ENCODE data around the gene LDB3.

The LDB3 gene

DNA sequence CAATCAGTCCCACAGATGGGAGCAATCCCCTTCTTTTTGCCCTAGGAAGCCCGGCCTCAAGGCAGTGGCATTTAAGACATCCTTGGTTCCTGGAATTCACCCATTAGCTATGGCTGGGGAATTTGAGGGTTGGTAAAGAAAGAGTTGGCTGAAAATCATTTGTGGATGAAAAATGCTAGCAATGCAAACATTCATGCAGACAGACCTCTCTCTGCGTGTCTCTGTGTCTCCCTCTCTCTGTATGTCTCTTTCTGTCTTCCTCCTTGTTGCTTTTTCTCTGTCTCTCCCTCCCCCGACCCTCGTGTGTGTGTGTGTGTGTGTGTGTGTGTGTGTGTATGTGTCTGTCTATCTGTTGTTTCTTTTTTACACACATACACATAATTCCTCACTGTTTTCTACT, 19.4 kb downstream of the LDB3 start:
- no peak overlapping the region for H3K4me3 ChIP-seq (ENCODE audit: control insufficient read depth in 1 of 7, extremely low read depth in 1 of 7, insufficient read depth in 4 of 7, low read depth in 2 of 7, low read length in 6 of 7)
- H3K4me1 ChIP-seq (ENCODE audit: control extremely low read depth in 1 of 4, control insufficient read depth in 4 of 4, insufficient read depth in 4 of 4, low read length in 3 of 4), result peaks cover 0 to 6% (median 0%) of the 10 kb centered on the region in 4 experiments
- no peak for DNase-seq
- ChIA-PET POLR2A (no interaction called here), CTCF (interaction anchor here (0.6 to 3.3 kb wide), 3 partner anchors 8 to 787 kb away, joined by 3 to 23 read pairs (median 11); no protein-coding TSS in a partner anchor)
- peaks cover 0 to 20% (median 1%) of the 10 kb centered on the region in 5 experiments for H3K27me3 ChIP-seq (replicated peaks in 2 of 5; ENCODE audit: control insufficient read depth in 4 of 5, insufficient read depth in 5 of 5, low read length in 4 of 5)
- WGBS (ENCODE audit: insufficient coverage), result 100% methylated on average over 1 of the region's 4 CpGs
- H3K9me3 ChIP-seq (ENCODE audit: control extremely low read depth in 1 of 5, control insufficient read depth in 4 of 5, insufficient read depth in 2 of 5, low read depth in 1 of 5, low read length in 4 of 5), result no peaks in the 10 kb centered on the region
- H3K36me3 ChIP-seq (ENCODE audit: control insufficient read depth in 4 of 4, insufficient read depth in 4 of 4, low read length in 3 of 4), result no peaks in the 10 kb centered on the region
- no peak overlapping the region for H3K27ac ChIP-seq (ENCODE audit: insufficient read depth in 1 of 2, low read depth in 1 of 2, low read length in 2 of 2, poor library complexity in 1 of 2, severe bottlenecking in 2 of 2)

GRCh38 chr10:86688398-86688921, 20.1 kb downstream of the LDB3 start:
- Histone ChIP-seq H3K27ac (ENCODE audit: insufficient read depth in 1 of 2, low read depth in 1 of 2, low read length in 2 of 2, poor library complexity in 1 of 2, severe bottlenecking in 2 of 2) (no peak overlapping the region), H3K36me3 (ENCODE audit: control insufficient read depth in 4 of 4, insufficient read depth in 4 of 4, low read length in 3 of 4) (no peaks in the 10 kb centered on the region), H3K4me1 (ENCODE audit: control extremely low read depth in 1 of 4, control insufficient read depth in 4 of 4, insufficient read depth in 4 of 4, low read length in 3 of 4) (peaks cover 0 to 6% (median 0%) of the 10 kb centered on the region in 4 experiments), H3K9me3 (ENCODE audit: control extremely low read depth in 1 of 5, control insufficient read depth in 4 of 5, insufficient read depth in 2 of 5, low read depth in 1 of 5, low read length in 4 of 5) (no peaks in the 10 kb centered on the region), H3K27me3 (replicated peaks in 2 of 5; ENCODE audit: control insufficient read depth in 4 of 5, insufficient read depth in 5 of 5, low read length in 4 of 5) (peaks cover 0 to 17% (median 0%) of the 10 kb centered on the region in 5 experiments), H3K4me3 (ENCODE audit: control insufficient read depth in 1 of 7, extremely low read depth in 1 of 7, insufficient read depth in 4 of 7, low read depth in 2 of 7, low read length in 6 of 7) (peak overlapping the region in 1 of 7 experiments; percentile 14)
- POLR2A ChIA-PET, result no interaction called here
- WGBS (ENCODE audit: insufficient coverage), result 34% methylated on average over 8 of the region's 8 CpGs
- CTCF ChIA-PET, result interaction anchor here (1.0 to 3.1 kb wide), 5 partner anchors 10 to 211 kb away, joined by 3 to 23 read pairs (median 3); no protein-coding TSS in a partner anchor
- peak; percentile 69 to 81 (median 80) for DNase-seq

GRCh38 chr10:86689146-86689545, 20.8 kb downstream of the LDB3 start:
- Histone ChIP-seq H3K27me3 (replicated peaks in 2 of 5; ENCODE audit: control insufficient read depth in 4 of 5, insufficient read depth in 5 of 5, low read length in 4 of 5) (peaks cover 0 to 14% (median 0%) of the 10 kb centered on the region in 5 experiments), H3K36me3 (ENCODE audit: control insufficient read depth in 4 of 4, insufficient read depth in 4 of 4, low read length in 3 of 4) (no peaks in the 10 kb centered on the region), H3K4me1 (ENCODE audit: control extremely low read depth in 1 of 4, control insufficient read depth in 4 of 4, insufficient read depth in 4 of 4, low read length in 3 of 4) (peaks cover 0 to 6% (median 0%) of the 10 kb centered on the region in 4 experiments), H3K27ac (ENCODE audit: insufficient read depth in 1 of 2, low read depth in 1 of 2, low read length in 2 of 2, poor library complexity in 1 of 2, severe bottlenecking in 2 of 2) (no peak overlapping the region), H3K9me3 (ENCODE audit: control extremely low read depth in 1 of 5, control insufficient read depth in 4 of 5, insufficient read depth in 2 of 5, low read depth in 1 of 5, low read length in 4 of 5) (no peaks in the 10 kb centered on the region), H3K4me3 (ENCODE audit: control insufficient read depth in 1 of 7, extremely low read depth in 1 of 7, insufficient read depth in 4 of 7, low read depth in 2 of 7, low read length in 6 of 7) (no peak overlapping the region)
- no peak for DNase-seq
- ChIA-PET POLR2A (no interaction called here), CTCF (interaction anchor here (0.5 to 3.1 kb wide), 10 partner anchors 10 to 287 kb away, joined by 3 to 23 read pairs (median 4); no protein-coding TSS in a partner anchor)
- 93% methylated on average over 11 of the region's 13 CpGs for WGBS (ENCODE audit: insufficient coverage)

GRCh38 chr10:86690231-86690630, 21.9 kb downstream of the LDB3 start:
- Histone ChIP-seq H3K36me3 (ENCODE audit: control insufficient read depth in 4 of 4, insufficient read depth in 4 of 4, low read length in 3 of 4) (no peaks in the 10 kb centered on the region), H3K27ac (ENCODE audit: insufficient read depth in 1 of 2, low read depth in 1 of 2, low read length in 2 of 2, poor library complexity in 1 of 2, severe bottlenecking in 2 of 2) (no peak overlapping the region), H3K27me3 (replicated peaks in 2 of 5; ENCODE audit: control insufficient read depth in 4 of 5, insufficient read depth in 5 of 5, low read length in 4 of 5) (peaks cover 0 to 10% (median 0%) of the 10 kb centered on the region in 5 experiments), H3K4me3 (ENCODE audit: control insufficient read depth in 1 of 7, extremely low read depth in 1 of 7, insufficient read depth in 4 of 7, low read depth in 2 of 7, low read length in 6 of 7) (no peak overlapping the region), H3K4me1 (ENCODE audit: control extremely low read depth in 1 of 4, control insufficient read depth in 4 of 4, insufficient read depth in 4 of 4, low read length in 3 of 4) (peaks cover 0 to 6% (median 0%) of the 10 kb centered on the region in 4 experiments), H3K9me3 (ENCODE audit: control extremely low read depth in 1 of 5, control insufficient read depth in 4 of 5, insufficient read depth in 2 of 5, low read depth in 1 of 5, low read length in 4 of 5) (no peaks in the 10 kb centered on the region)
- no peak for DNase-seq
- POLR2A ChIA-PET, result no interaction called here
- CTCF ChIA-PET, result interaction anchor here (1.0 to 3.1 kb wide), 7 partner anchors 9 to 210 kb away, joined by 3 to 23 read pairs (median 4); no protein-coding TSS in a partner anchor
- whole genome bisulfite sequencing (ENCODE audit: insufficient coverage), result 92% methylated on average over 5 of the region's 5 CpGs

DNA sequence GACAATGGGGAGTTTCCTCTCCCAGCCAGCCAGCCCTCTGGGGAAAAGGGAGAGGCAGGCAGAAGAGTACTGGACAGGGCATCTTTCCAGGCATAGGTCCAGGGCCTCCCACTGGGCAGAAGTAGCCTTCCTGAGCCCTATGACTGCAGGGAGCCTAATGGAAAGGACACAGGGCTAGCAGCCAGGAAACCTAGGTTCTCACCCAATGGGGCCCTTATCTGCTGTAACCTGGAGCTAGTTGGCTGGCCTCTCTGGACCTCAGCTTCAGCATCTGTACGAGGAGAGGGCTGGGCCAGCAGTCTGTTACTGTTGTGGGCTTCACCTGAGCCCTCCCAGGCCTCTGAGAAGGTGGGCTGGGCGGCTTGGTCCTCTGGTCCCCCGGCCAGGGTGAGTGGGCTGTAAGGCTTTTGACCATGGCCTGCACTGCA, 22.4 kb downstream of the LDB3 start:
- no peak for DNase-seq
- WGBS (ENCODE audit: insufficient coverage), result 93% methylated on average over 3 of the region's 3 CpGs
- no peak overlapping the region for H3K4me3 ChIP-seq (ENCODE audit: control insufficient read depth in 1 of 7, extremely low read depth in 1 of 7, insufficient read depth in 4 of 7, low read depth in 2 of 7, low read length in 6 of 7)
- ChIA-PET POLR2A (no interaction called here), CTCF (interaction anchor here (1.4 to 3.1 kb wide), 4 partner anchors 60 to 209 kb away, joined by 3 to 23 read pairs (median 4); no protein-coding TSS in a partner anchor)
- peaks cover 0 to 10% (median 0%) of the 10 kb centered on the region in 5 experiments for H3K27me3 ChIP-seq (replicated peaks in 2 of 5; ENCODE audit: control insufficient read depth in 4 of 5, insufficient read depth in 5 of 5, low read length in 4 of 5)
- H3K36me3 ChIP-seq (ENCODE audit: control insufficient read depth in 4 of 4, insufficient read depth in 4 of 4, low read length in 3 of 4), result no peaks in the 10 kb centered on the region
- peaks cover 0 to 6% (median 0%) of the 10 kb centered on the region in 4 experiments for H3K4me1 ChIP-seq (ENCODE audit: control extremely low read depth in 1 of 4, control insufficient read depth in 4 of 4, insufficient read depth in 4 of 4, low read length in 3 of 4)
- H3K9me3 ChIP-seq (ENCODE audit: control extremely low read depth in 1 of 5, control insufficient read depth in 4 of 5, insufficient read depth in 2 of 5, low read depth in 1 of 5, low read length in 4 of 5), result no peaks in the 10 kb centered on the region
- no peak overlapping the region for H3K27ac ChIP-seq (ENCODE audit: insufficient read depth in 1 of 2, low read depth in 1 of 2, low read length in 2 of 2, poor library complexity in 1 of 2, severe bottlenecking in 2 of 2)

DNA sequence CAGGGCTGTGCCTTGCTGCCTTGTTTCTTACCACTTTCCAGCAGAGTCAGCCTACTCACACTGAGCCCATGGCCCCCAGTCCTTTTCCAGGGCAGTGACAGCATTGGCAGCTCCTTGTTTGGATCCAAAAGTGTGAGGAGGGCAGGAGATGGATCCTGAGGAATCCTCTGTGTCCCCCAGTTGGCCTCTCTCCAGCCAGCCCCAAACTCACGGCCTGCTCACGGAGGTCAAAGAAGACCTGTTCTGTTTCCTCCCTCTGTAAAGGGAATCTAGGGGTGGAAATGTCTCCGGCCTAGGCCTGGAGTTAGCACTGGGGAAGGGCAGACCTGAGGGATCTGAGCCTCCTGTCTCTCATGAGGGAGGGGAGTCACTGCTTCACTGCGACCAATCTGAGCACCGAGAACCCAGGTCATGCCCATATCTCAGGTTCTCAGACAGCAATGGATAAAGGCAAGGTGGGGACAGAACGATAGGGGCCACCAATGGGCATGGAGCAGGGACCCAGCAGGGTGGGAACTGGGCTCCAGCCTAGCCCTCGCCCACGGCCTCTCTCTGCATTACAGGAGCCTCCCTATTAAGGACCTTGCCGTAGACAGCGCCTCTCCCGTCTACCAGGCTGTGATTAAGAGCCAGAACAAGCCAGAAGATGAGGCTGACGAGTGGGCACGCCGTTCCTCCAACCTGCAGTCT, 23.2 kb downstream of the LDB3 start:
- CTCF ChIA-PET, result interaction anchor here (1.5 to 1.8 kb wide), 2 partner anchors 60 to 196 kb away, joined by 3 to 4 read pairs; no protein-coding TSS in a partner anchor
- no peak overlapping the region for H3K27ac ChIP-seq (ENCODE audit: insufficient read depth in 1 of 2, low read depth in 1 of 2, low read length in 2 of 2, poor library complexity in 1 of 2, severe bottlenecking in 2 of 2)
- 99% methylated on average over 11 of the region's 14 CpGs for WGBS (ENCODE audit: insufficient coverage)
- H3K9me3 ChIP-seq (ENCODE audit: control extremely low read depth in 1 of 5, control insufficient read depth in 4 of 5, insufficient read depth in 2 of 5, low read depth in 1 of 5, low read length in 4 of 5), result no peaks in the 10 kb centered on the region
- H3K27me3 ChIP-seq (replicated peaks in 2 of 5; ENCODE audit: control insufficient read depth in 4 of 5, insufficient read depth in 5 of 5, low read length in 4 of 5), result peaks cover 0 to 10% (median 0%) of the 10 kb centered on the region in 5 experiments
- no peak overlapping the region for H3K4me3 ChIP-seq (ENCODE audit: control insufficient read depth in 1 of 7, extremely low read depth in 1 of 7, insufficient read depth in 4 of 7, low read depth in 2 of 7, low read length in 6 of 7)
- H3K4me1 ChIP-seq (ENCODE audit: control extremely low read depth in 1 of 4, control insufficient read depth in 4 of 4, insufficient read depth in 4 of 4, low read length in 3 of 4), result peaks cover 0 to 6% (median 0%) of the 10 kb centered on the region in 4 experiments
- no peak for DNase-seq
- POLR2A ChIA-PET, result no interaction called here
- no peaks in the 10 kb centered on the region for H3K36me3 ChIP-seq (ENCODE audit: control insufficient read depth in 4 of 4, insufficient read depth in 4 of 4, low read length in 3 of 4)

Data from common myeloid progenitor, CD34-positive (primary cell).